Measurements from ENCODE around the gene MSX2. TPM values are rescaled to one million over a fixed set of nuclear protein-coding genes. Genes with fewer than 3 reads are reported as not detected.

MSX2 gene
- total RNA-seq, 1 donor from 2014 or later = 85.2 TPM

DNA sequence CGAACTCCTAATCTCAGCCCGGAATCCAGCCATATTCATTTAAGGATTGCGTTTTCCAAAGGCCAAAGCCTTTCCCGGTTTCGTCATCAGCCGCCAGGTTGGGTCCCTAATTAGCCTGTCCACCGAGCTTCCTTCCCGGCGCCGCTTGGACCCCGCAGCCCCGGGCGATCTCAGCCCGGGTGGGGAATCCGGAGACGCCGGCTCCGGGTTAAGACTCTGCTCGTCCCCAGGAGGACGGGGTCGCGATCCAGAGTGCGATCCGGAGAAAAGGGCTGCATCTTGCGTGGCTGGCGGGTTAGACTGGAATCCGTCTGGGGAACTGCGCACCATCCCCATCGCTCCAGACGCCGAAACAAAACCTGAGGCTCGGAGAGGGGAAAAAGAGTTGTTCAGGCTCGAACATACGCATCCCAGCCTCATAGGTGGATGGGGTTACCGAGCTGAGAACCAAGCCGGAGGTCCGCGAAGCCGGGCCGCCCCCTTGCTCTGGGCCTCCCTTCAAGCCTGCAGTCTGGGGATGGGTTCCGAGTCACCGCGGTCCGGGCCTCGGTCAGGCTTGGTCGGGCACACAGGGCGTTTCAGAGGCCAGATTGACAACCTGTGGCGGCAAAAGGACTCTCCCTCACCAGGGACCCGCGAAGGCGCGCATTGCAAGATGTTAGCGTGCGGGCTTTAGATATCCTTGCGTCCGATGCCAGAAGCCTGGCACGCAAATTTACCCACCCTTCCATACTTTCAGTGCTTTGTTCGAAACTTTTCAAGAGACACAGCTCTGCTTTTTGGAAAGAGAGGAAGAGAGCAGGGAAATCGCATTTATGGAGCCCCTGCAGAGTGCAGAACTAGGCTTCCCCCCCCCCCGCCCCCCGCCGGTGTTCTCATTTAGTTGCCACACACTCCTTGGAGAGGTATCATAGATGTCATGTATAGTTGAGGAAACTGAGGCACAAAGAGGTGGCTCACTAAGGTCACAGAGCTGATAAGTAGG, 7.9 kb downstream of the MSX2 start:
- Mint-ChIP-seq H3K27ac (peak overlapping the region; percentile 97), H3K27me3 (ENCODE audit: low read depth) (no peaks in the 10 kb centered on the region), H3K4me3 (peak overlapping the region; percentile 70), H3K9me3 (no peaks in the 10 kb centered on the region), H3K36me3 (peaks cover 3% of the 10 kb centered on the region), H3K4me1 (peaks cover 96% of the 10 kb centered on the region)
- TF ChIP-seq, protein P1, sequence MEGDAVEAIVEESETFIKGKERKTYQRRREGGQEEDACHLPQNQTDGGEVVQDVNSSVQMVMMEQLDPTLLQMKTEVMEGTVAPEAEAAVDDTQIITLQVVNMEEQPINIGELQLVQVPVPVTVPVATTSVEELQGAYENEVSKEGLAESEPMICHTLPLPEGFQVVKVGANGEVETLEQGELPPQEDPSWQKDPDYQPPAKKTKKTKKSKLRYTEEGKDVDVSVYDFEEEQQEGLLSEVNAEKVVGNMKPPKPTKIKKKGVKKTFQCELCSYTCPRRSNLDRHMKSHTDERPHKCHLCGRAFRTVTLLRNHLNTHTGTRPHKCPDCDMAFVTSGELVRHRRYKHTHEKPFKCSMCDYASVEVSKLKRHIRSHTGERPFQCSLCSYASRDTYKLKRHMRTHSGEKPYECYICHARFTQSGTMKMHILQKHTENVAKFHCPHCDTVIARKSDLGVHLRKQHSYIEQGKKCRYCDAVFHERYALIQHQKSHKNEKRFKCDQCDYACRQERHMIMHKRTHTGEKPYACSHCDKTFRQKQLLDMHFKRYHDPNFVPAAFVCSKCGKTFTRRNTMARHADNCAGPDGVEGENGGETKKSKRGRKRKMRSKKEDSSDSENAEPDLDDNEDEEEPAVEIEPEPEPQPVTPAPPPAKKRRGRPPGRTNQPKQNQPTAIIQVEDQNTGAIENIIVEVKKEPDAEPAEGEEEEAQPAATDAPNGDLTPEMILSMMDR (IDR thresholded peaks at IDR 0.05; ENCODE audit: unreplicated experiment) = no peak
- DNase-seq (ENCODE audit: low spot score in 2 of 2, unreplicated experiment in 2 of 2) = no peak

DNA sequence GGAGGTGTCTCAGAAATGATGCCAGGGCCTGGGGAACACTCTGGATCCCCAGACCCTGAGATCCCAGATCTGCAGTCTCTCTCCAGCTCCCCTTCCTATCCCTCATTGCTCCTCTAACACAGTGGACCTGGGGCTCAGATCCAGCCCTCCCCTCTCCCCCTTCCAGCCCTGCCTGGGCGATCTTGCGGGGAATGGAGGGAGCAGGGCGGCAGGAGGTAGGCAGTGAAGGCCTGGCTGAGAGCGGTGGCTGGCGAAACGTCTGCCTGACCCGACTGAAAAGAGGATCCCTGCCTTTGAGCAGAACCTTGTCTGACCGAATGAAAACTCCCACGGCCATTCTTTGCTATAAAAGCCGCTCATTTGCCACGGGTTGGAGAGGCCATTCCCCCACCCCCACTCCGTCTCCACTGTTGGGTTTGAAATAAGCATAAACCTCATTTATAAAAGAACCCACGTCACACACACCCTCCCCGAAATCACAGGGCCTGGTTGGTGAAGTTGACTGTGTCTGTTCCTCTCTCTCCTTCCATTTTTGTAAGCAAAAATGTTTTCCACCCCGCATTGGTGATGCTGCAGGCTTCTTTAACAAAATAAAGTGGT, 8.8 kb downstream of the MSX2 start:
- TF ChIP-seq, protein P1 (IDR thresholded peaks at IDR 0.05; ENCODE audit: unreplicated experiment) = no peak
- Mint-ChIP-seq H3K27ac (peak overlapping the region; percentile 97), H3K36me3 (peaks cover 3% of the 10 kb centered on the region), H3K9me3 (no peaks in the 10 kb centered on the region), H3K4me3 (peak overlapping the region; percentile 70), H3K27me3 (ENCODE audit: low read depth) (no peaks in the 10 kb centered on the region), H3K4me1 (peaks cover 92% of the 10 kb centered on the region)
- peak in 1 of 2 experiments; percentile 55 for DNase-seq (ENCODE audit: low spot score in 2 of 2, unreplicated experiment in 2 of 2)

DNA sequence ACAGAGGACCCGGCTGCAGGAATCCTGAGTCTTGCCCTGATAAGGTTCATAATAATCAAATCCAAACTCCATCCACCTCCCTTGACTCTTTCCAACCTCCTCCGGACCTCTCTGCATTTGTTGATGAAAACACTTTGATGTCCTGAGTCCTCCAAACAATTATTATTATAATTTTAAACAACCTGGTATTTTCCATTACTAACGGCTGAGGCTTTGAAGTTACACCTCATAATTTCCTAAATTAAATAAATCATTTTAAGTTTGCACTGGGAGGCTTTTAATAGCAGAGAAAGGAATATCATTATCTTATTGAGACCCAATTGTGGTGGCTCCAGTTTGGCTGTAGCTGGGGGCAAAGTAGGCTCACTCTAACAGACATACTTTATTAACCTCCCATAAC, 9.5 kb downstream of the MSX2 start:
- TF ChIP-seq, protein P1 (IDR thresholded peaks at IDR 0.05; ENCODE audit: unreplicated experiment) = no peak
- H3K27me3 Mint-ChIP-seq (ENCODE audit: low read depth) = no peaks in the 10 kb centered on the region
- DNase-seq (ENCODE audit: low spot score in 2 of 2, unreplicated experiment in 2 of 2) = no peak
- no peaks in the 10 kb centered on the region for H3K9me3 Mint-ChIP-seq
- peak overlapping the region; percentile 97 for H3K27ac Mint-ChIP-seq
- H3K36me3 Mint-ChIP-seq = peaks cover 3% of the 10 kb centered on the region
- peaks cover 86% of the 10 kb centered on the region for H3K4me1 Mint-ChIP-seq
- peak overlapping the region; percentile 70 for H3K4me3 Mint-ChIP-seq

DNA sequence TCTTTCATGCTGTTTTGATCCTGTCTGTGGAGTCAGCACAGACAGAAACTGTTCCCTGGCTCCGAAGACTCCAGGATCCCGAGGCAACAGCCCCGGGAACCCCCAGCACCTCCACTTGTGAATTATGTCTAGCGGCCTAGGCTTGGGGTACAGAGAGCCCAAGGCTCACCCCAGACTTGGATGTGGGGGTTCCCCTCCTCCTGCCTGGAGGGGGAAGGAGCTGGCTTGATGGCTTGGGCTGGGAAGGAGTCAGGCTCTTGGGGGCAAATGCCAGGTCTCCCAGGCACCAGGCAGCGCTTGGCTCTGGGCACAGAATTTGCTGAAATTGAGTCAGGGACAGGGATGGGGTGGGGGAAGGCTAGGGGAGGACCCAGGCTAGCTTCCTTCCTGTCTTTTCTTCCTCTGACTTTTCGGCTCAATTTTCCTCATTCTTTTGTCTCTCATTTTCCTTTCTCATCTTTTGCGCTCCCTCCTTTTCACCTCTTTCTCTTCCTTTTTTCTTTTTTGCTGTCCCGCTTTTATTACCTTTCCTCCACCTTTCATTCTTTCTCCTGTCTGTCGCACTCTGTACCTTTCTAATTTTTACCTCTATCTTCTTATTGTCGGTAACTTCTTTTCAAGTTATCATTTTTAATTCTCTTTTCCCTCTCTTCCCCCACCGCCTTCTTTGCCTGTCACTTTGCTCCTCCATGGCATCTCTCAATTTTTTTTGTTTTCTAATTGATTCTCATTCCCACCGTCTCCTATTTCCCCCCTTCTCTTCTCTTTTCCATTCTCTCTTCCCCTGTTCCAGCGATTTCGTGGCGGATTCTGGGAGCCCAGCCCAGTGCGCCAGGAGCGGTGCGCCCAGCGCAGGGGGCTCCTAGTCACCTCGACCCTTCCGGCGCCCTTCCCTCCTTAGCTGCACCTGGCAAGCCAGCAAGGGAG, 10.5 kb downstream of the MSX2 start:
- Mint-ChIP-seq H3K27ac (peak overlapping the region; percentile 97), H3K27me3 (ENCODE audit: low read depth) (no peaks in the 10 kb centered on the region), H3K4me3 (peak overlapping the region; percentile 70), H3K4me1 (peaks cover 79% of the 10 kb centered on the region), H3K9me3 (no peaks in the 10 kb centered on the region), H3K36me3 (no peaks in the 10 kb centered on the region)
- DNase-seq (ENCODE audit: low spot score in 2 of 2, unreplicated experiment in 2 of 2) = peak in 1 of 2 experiments; percentile 47
- TF ChIP-seq, protein P1 (IDR thresholded peaks at IDR 0.05; ENCODE audit: unreplicated experiment) = no peak

Measured in mesothelial cell of epicardium (in vitro differentiated cells).